Mammary epithelial cell (primary cell): ENCODE measurements around the gene TCF25.

ENCODE experiments used
- EZH2 ChIP-seq: IDR thresholded peaks from 2 replicates; pipeline ENCODE4 v1.6.1; 2012; ENCODE audit warnings: low read length, inconsistent platforms, borderline replicate concordance
- TF ChIP-seq, protein P1 (sequence below), 2 donors: IDR thresholded peaks in 1 of 2; conservative IDR thresholded peaks in 1 of 2; 2 replicates each; pipeline ENCODE4 v1.5.1; 2011 to 2012; ENCODE audit warnings: inconsistent platforms in 2 of 2, low read length in 2 of 2, mild to moderate bottlenecking in 2 of 2, control low read depth in 1 of 2, low read depth in 1 of 2; ENCODE audit not compliant: insufficient read depth in 1 of 2; ENCODE audit errors: extremely low read depth in 1 of 2

- TF ChIP-seq, protein P1, sequence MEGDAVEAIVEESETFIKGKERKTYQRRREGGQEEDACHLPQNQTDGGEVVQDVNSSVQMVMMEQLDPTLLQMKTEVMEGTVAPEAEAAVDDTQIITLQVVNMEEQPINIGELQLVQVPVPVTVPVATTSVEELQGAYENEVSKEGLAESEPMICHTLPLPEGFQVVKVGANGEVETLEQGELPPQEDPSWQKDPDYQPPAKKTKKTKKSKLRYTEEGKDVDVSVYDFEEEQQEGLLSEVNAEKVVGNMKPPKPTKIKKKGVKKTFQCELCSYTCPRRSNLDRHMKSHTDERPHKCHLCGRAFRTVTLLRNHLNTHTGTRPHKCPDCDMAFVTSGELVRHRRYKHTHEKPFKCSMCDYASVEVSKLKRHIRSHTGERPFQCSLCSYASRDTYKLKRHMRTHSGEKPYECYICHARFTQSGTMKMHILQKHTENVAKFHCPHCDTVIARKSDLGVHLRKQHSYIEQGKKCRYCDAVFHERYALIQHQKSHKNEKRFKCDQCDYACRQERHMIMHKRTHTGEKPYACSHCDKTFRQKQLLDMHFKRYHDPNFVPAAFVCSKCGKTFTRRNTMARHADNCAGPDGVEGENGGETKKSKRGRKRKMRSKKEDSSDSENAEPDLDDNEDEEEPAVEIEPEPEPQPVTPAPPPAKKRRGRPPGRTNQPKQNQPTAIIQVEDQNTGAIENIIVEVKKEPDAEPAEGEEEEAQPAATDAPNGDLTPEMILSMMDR (conservative IDR thresholded peaks at IDR 0.05 in 1 of 2, IDR thresholded peaks at IDR 0.05 in 1 of 2; ENCODE audit: extremely low read depth in 1 of 2, insufficient read depth in 1 of 2, low read depth in 1 of 2, low read length in 2 of 2), result no peak
- TF ChIP-seq EZH2, result no peak
These were observed 39.2 kb downstream of the TCF25 start for GRCh38 chr16:89912627-89913026.
